ENCODE measurements around the gene RAP1GAP2. TPM values are rescaled to one million over a fixed set of nuclear protein-coding genes. Genes with fewer than 3 reads are reported as not detected.

Gene RAP1GAP2
- total RNA-seq, 2 donors from 2014 or later, result 28.9 to 48.3 TPM

GRCh38 chr17:2828397-2829038 lies 32.3 kb downstream of the RAP1GAP2 start:
- H3K4me3 ChIP-seq, result no peak overlapping the region
- no peak for DNase-seq (ENCODE audit: low spot score)
- no peaks in the 10 kb centered on the region for H3K27me3 ChIP-seq (replicated peaks; ENCODE audit: insufficient read depth)
- H3K4me1 ChIP-seq (replicated peaks), result no peaks in the 10 kb centered on the region
- no peak overlapping the region for H3K27ac ChIP-seq
- no peaks in the 10 kb centered on the region for H3K9me3 ChIP-seq
- intact Hi-C loops (cut with DNase I), result loop anchor here (1.0 kb wide), 1 partner anchor 185 kb away; no protein-coding TSS in a partner anchor
- 23% methylated on average over 14 of the region's 14 CpGs for WGBS
- no peaks in the 10 kb centered on the region for H3K36me3 ChIP-seq
- no peak for TF ChIP-seq POLR2AphosphoS5 (IDR thresholded peaks at IDR 0.05)
- TF ChIP-seq CTCF (IDR thresholded peaks at IDR 0.05), result peak; percentile 51 to 86 (median 81)

GRCh38 chr17:2830678-2831077 lies 34.4 kb downstream of the RAP1GAP2 start:
- DNase-seq (ENCODE audit: low spot score), result no peak
- intact Hi-C loops (cut with DNase I), result no loop called here
- Histone ChIP-seq H3K36me3 (no peaks in the 10 kb centered on the region), H3K27ac (no peak overlapping the region), H3K27me3 (replicated peaks; ENCODE audit: insufficient read depth) (no peaks in the 10 kb centered on the region), H3K4me3 (no peak overlapping the region), H3K9me3 (no peaks in the 10 kb centered on the region), H3K4me1 (replicated peaks) (no peaks in the 10 kb centered on the region)
- 65% methylated on average over 2 of the region's 2 CpGs for WGBS
- TF ChIP-seq POLR2A (IDR thresholded peaks at IDR 0.05) (no peak), POLR2AphosphoS5 (IDR thresholded peaks at IDR 0.05) (no peak), CTCF (IDR thresholded peaks at IDR 0.05) (no peak)

- no peaks in the 10 kb centered on the region for H3K9me3 ChIP-seq
- H3K4me1 ChIP-seq (replicated peaks), result no peaks in the 10 kb centered on the region
- DNase-seq (ENCODE audit: low spot score), result no peak
- 72% methylated on average over 8 of the region's 8 CpGs for WGBS
- no peaks in the 10 kb centered on the region for H3K36me3 ChIP-seq
- TF ChIP-seq CTCF (IDR thresholded peaks at IDR 0.05) (no peak), POLR2A (IDR thresholded peaks at IDR 0.05) (no peak), POLR2AphosphoS5 (IDR thresholded peaks at IDR 0.05) (no peak)
- H3K4me3 ChIP-seq, result no peak overlapping the region
- H3K27me3 ChIP-seq (replicated peaks; ENCODE audit: insufficient read depth), result no peaks in the 10 kb centered on the region
- H3K27ac ChIP-seq, result no peak overlapping the region
- intact Hi-C loops (cut with DNase I), result no loop called here
These were observed 39.5 kb downstream of the RAP1GAP2 start for GRCh38 chr17:2835780-2836179.

- no peak overlapping the region for H3K27ac ChIP-seq
- intact Hi-C loops (cut with DNase I), result no loop called here
- WGBS, result 69% methylated on average over 10 of the region's 10 CpGs
These were observed 40.9 kb downstream of the RAP1GAP2 start for GRCh38 chr17:2837147-2837561.

More at GRCh38 chr17:2837147-2837561, 40.9 kb downstream of the RAP1GAP2 start:
- no peaks in the 10 kb centered on the region for H3K4me1 ChIP-seq (replicated peaks)
- H3K36me3 ChIP-seq, result no peaks in the 10 kb centered on the region
- H3K9me3 ChIP-seq, result no peaks in the 10 kb centered on the region
- DNase-seq (ENCODE audit: low spot score), result no peak
- H3K4me3 ChIP-seq, result no peak overlapping the region
- no peaks in the 10 kb centered on the region for H3K27me3 ChIP-seq (replicated peaks; ENCODE audit: insufficient read depth)
- TF ChIP-seq CTCF (IDR thresholded peaks at IDR 0.05) (no peak), POLR2A (IDR thresholded peaks at IDR 0.05) (no peak)
